K562 (cell line): Measurements from ENCODE around the gene SRP54. TPM values are rescaled to one million over a fixed set of nuclear protein-coding genes. Genes with fewer than 3 reads are reported as not detected.

Experiments used
- ATAC-seq: fragments of 200-7000 bp; cut with Tn5 transposase; 3 replicates; pipeline ENCODE4 v1.9.1; 2020; ENCODE audit warnings: moderate library complexity
- BruUV-seq: library from RNA; stranded (reverse); fragments of 400-500 nt; replicated peaks from 2 replicates; lab custom pipeline; 2021; lab: Mats Ljungman, UMichigan
- CTCF ChIA-PET: fragments of 300-600 bp; formaldehyde crosslinking; extraction: SDS; loops from one replicate; lab custom pipeline; 2021; ENCODE audit warnings: low intra/inter-chr PET ratio; lab: Yijun Ruan, JAX
- POLR2A ChIA-PET: fragments of 300-600, 350-650 bp; sonication (Branson Sonifier 250); formaldehyde crosslinking; extraction: SDS; loops from one replicate; lab custom pipeline; 2021; ENCODE audit warnings: antibody characterized with exemption, inconsistent platforms; lab: Yijun Ruan, JAX
- DNase-seq, 4 experiments: peaks; one replicate each; pipeline versions ENCODE4 v3.0.0 to v3.0.0-alpha.2; 2011 to 2018; ENCODE audit warnings: low spot score in 3 of 4, mixed read lengths in 3 of 4; ENCODE audit errors: extremely low read depth in 1 of 4
- FAIRE-seq: peaks from 2 replicates; lab custom pipeline; 2011; peaks lifted over from hg19 to GRCh38; lab: Jason Lieb, UNC
- H2AFZ ChIP-seq: 2 replicates; pipeline ENCODE4 v1.6.0; 2011; ENCODE audit warnings: low read depth, low read length, control low read depth, inconsistent platforms
- H3K27ac ChIP-seq: fragments of 200-600 bp; 3 replicates; pipeline ENCODE4 v1.8.0; 2011; ENCODE audit warnings: low read depth, mild to moderate bottlenecking, control low read depth, inconsistent platforms, low read length, moderate library complexity, mixed read lengths; ENCODE audit errors: extremely low read depth
- H3K27me3 ChIP-seq, 2 experiments: fragments of 300-600 bp in 1 of 2; 2 replicates in 1 of 2; 3 replicates in 1 of 2; pipeline versions ENCODE4 v1.6.0 to v1.8.0; 2011; ENCODE audit warnings: inconsistent platforms in 2 of 2, low read length in 2 of 2, mild to moderate bottlenecking in 1 of 2, mixed read lengths in 1 of 2, moderate library complexity in 1 of 2; ENCODE audit not compliant: control insufficient read depth in 2 of 2, insufficient read depth in 2 of 2
- H3K36me3 ChIP-seq: fragments of 300-600 bp; 3 replicates; pipeline ENCODE4 v1.8.0; 2011; ENCODE audit warnings: mild to moderate bottlenecking, low read length, inconsistent platforms; ENCODE audit not compliant: control insufficient read depth, insufficient read depth
- H3K4me1 ChIP-seq, 2 experiments: fragments of 200-600 bp in 1 of 2; replicated peaks in 1 of 2; 2 replicates in 1 of 2; 3 replicates in 1 of 2; pipeline versions ENCODE4 v1.5.1 to v1.8.0; 2011; ENCODE audit warnings: inconsistent platforms in 2 of 2, low read length in 2 of 2, mild to moderate bottlenecking in 1 of 2, mixed read lengths in 1 of 2, moderate library complexity in 1 of 2; ENCODE audit not compliant: control insufficient read depth in 2 of 2, insufficient read depth in 2 of 2
- H3K4me2 ChIP-seq: 2 replicates; pipeline ENCODE4 v1.6.1; 2011; ENCODE audit warnings: low read length, control low read depth, inconsistent platforms, mixed read lengths; ENCODE audit not compliant: insufficient read depth
- H3K4me3 ChIP-seq: fragments of 200-600 bp; sonication (generic), shearing (Covaris generic); 2 replicates; pipeline ENCODE4 v1.5.1; 2016; ENCODE audit warnings: control low read depth, inconsistent platforms
- H3K79me2 ChIP-seq: fragments of 200-600 bp; 3 replicates; pipeline ENCODE4 v1.8.0; 2011; ENCODE audit warnings: low read length, inconsistent platforms; ENCODE audit not compliant: control insufficient read depth, insufficient read depth
- H3K9ac ChIP-seq, 2 experiments: 2 replicates each; pipeline versions ENCODE4 v1.6.0 to v1.6.1; 2011; ENCODE audit warnings: low read depth in 2 of 2, low read length in 2 of 2, control low read depth in 1 of 2, inconsistent platforms in 1 of 2, mild to moderate bottlenecking in 1 of 2, mixed read lengths in 1 of 2; ENCODE audit not compliant: insufficient read depth in 1 of 2
- H3K9me1 ChIP-seq: one replicate; pipeline ENCODE4 v1.6.0; 2011; ENCODE audit warnings: inconsistent platforms, mild to moderate bottlenecking, low read length, moderate library complexity; ENCODE audit not compliant: control insufficient read depth, insufficient read depth
- H3K9me3 ChIP-seq: replicated peaks from 2 replicates; pipeline ENCODE4 v1.5.1; 2011; ENCODE audit warnings: low read depth, low read length, inconsistent platforms; ENCODE audit not compliant: control insufficient read depth, insufficient read depth
- H4K20me1 ChIP-seq: replicated peaks from 2 replicates; pipeline ENCODE4 v1.6.1; 2011; ENCODE audit warnings: low read length, inconsistent platforms, mixed read lengths; ENCODE audit not compliant: control insufficient read depth, insufficient read depth
- ERF ChIP-seq: fragments of 450-650 bp; formaldehyde crosslinking; IDR thresholded peaks from 2 replicates; pipeline ENCODE4 v1.4.0; 2020; ENCODE audit warnings: mild to moderate bottlenecking, mixed read lengths
- EZH2 ChIP-seq: IDR thresholded peaks from 2 replicates; pipeline ENCODE4 v1.6.1; 2012; ENCODE audit warnings: low read depth, mild to moderate bottlenecking, inconsistent platforms, low read length, borderline replicate concordance
- FOXM1 ChIP-seq, 2 experiments: fragments of 450-650 bp in 1 of 2; sonication (generic) in 1 of 2; formaldehyde crosslinking in 1 of 2; IDR thresholded peaks; 2 replicates each; pipeline versions ENCODE4 v1.6.1 to v1.9.0; 2017 to 2022; ENCODE audit warnings: low read depth in 2 of 2, mild to moderate bottlenecking in 2 of 2, missing genetic modification reagents in 1 of 2, moderate library complexity in 1 of 2
- NCOR1 ChIP-seq: fragments of 450-650 bp; IDR thresholded peaks from 2 replicates; pipeline ENCODE4 v1.6.1; 2016; ENCODE audit warnings: mild to moderate bottlenecking, moderate library complexity
- PHF8 ChIP-seq: fragments of 200-600 bp; sonication (generic); IDR thresholded peaks from 2 replicates; pipeline ENCODE4 v1.6.1; 2012; ENCODE audit warnings: mixed run types, mild to moderate bottlenecking, inconsistent platforms, low read length, moderate library complexity, borderline replicate concordance
- WGBS: fragments of 100-300 bp; shearing (Covaris generic); methylation state at CpG from one replicate; pipeline ENCODE4 v1.1.6; 2016; ENCODE audit warnings: low coverage, mixed read lengths; ENCODE audit not compliant: insufficient coverage; ENCODE audit errors: missing lambda C conversion rate; 5-methylcytosine and 5-hydroxymethylcytosine counted together
- in situ Hi-C: fragments of 300-500 bp; cut with MboI; formaldehyde crosslinking; loops from 4 replicates; pipeline ENCODE4 v1.15.0; 2018; ENCODE audit warnings: inconsistent platforms, mixed read lengths
- intact Hi-C: fragments of 100-400 bp; cut with micrococcal nuclease; formaldehyde crosslinking; loops from 2 replicates; pipeline ENCODE4 v1.14.2; 2022
- polyA plus RNA-seq, 8 experiments: library from polyadenylated mRNA; depleted of rRNA in 4 of 8; stranded (reverse) in 5 of 8; unstranded in 3 of 8; fragments of >200 nt; fragmentation: Nextera tagmentation in 2 of 8; fragmentation: Illumina TruSeq in 1 of 8; extraction: Ambion mirVana in 2 of 8; extraction: Trizol in 1 of 8; gene quantifications; 2 replicates each; pipeline versions ENCODE4 v1.2.1 to v1.2.3, GENCODE V29; 2011 to 2014; ENCODE audit warnings: inconsistent platforms in 1 of 8, missing spikeins in 1 of 8
- total RNA-seq, 7 experiments: library from RNA; depleted of rRNA in 6 of 7; stranded (reverse); fragments of >200 nt in 6 of 7; fragmentation: Illumina TruSeq in 2 of 7; extraction: Trizol in 2 of 7; gene quantifications; 2 replicates each; pipeline versions ENCODE4 v1.2.1 to v1.2.3, GENCODE V29; 2011 to 2021; ENCODE audit warnings: low replicate concordance in 1 of 7
- TF ChIP-seq, protein P1 (sequence below): sonication (generic); formaldehyde crosslinking; IDR thresholded peaks from 2 replicates; pipeline ENCODE4 v1.8.0; 2022; ENCODE audit warnings: missing genetic modification reagents, mild to moderate bottlenecking, borderline replicate concordance
- TF ChIP-seq, protein P2 (sequence below), 2 experiments: fragments of 450-650 bp in 1 of 2; sonication (generic) in 1 of 2; formaldehyde crosslinking; conservative IDR thresholded peaks; 2 replicates each; pipeline versions ENCODE4 v1.4.0 to v1.8.1; 2020 to 2022; ENCODE audit warnings: mild to moderate bottlenecking in 1 of 2, missing genetic modification reagents in 1 of 2

Gene SRP54
- total and polyA plus RNA-seq, 9 of the 15 experiments (the other 6 are each of a cell fraction or from before 2014, with no cell fraction given): 28.6 to 69.8 (median 51.7) TPM

DNA sequence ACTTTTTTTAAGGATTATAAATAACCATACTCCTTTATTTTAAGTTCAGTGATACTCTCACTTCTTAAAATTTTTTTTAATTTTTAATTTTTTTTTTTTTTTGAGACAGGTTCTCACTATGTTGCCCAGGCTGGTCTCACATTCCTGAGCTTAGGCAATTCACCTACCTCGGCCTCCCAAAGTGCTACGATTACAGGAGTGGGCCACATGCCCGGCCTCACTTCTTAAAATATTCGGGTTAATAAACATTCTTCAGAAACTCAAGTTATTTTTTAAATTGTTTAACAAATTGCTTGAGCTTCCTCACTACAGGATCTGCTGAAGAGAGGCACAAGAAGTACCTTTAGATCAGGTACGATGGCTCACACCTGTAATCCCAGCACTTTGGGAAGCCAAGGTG, 4.3 kb upstream of the SRP54 start:
- 80% methylated on average over 5 of the region's 5 CpGs for WGBS
- H3K4me1 ChIP-seq: peaks cover 0 to 6% of the 10 kb centered on the region in 2 experiments; a peak in 2 of 5 replicates
- BruUV-seq: no TSS peak
- H3K36me3 ChIP-seq: no peaks in the 10 kb centered on the region
- no peaks in the 10 kb centered on the region for H3K27me3 ChIP-seq
- ChIA-PET POLR2A (no interaction called here), CTCF (no interaction called here)
- no peak overlapping the region for H3K4me2 ChIP-seq
- in situ Hi-C loops: no loop called here
- no peaks in the 10 kb centered on the region for H4K20me1 ChIP-seq
- H3K9me1 ChIP-seq: no peaks in the 10 kb centered on the region
- DNase-seq: no peak
- intact Hi-C loops: no loop called here
- no peak for ATAC-seq
- no peak overlapping the region for H3K27ac ChIP-seq
- FAIRE-seq: no peak
- TF ChIP-seq ERF (CRISPR knock-in tag): no peak
- no peaks in the 10 kb centered on the region for H3K9me3 ChIP-seq
- H3K9ac ChIP-seq: no peak overlapping the region
- H2AFZ ChIP-seq: no peak overlapping the region
- H3K4me3 ChIP-seq: no peak overlapping the region
- peaks cover 38% of the 10 kb centered on the region for H3K79me2 ChIP-seq

DNA sequence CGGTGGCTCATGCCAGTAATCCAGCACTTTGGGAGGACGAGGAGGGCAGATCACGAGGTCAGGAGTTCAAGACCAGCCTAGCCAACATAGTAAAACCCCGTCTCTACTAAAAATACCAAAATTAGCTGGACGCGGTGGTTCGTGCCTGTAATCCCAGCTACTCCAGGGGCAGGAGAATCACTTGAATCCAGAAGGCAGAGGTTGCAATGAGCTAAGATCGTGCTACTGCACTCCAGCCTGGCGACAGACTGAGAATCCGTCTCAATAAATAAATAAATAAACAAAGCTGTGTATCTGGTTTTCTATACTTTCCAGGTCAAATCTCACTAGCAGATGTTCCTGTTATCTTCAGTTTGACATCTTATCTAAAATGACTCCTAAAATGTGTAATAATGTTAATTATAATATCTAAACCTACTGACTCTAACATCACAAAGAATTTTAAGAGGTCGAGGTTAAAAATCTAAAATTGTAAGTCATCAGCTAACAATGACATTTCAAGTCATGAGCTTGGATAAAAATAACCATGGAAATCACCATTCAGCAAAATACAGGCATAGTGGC, 2.4 kb upstream of the SRP54 start:
- in situ Hi-C loops: no loop called here
- Histone ChIP-seq H3K4me3 (peak overlapping the region; percentile 59), H3K27ac (peak overlapping the region; percentile 97; the same call in 1 of the 3 replicates), H4K20me1 (no peaks in the 10 kb centered on the region), H3K36me3 (no peaks in the 10 kb centered on the region), H3K9me1 (no peaks in the 10 kb centered on the region), H3K9me3 (no peaks in the 10 kb centered on the region), H3K9ac (peak overlapping the region; percentile 87 to 88), H3K4me2 (peak overlapping the region; percentile 91), H2AFZ (peak overlapping the region; percentile 98; the same call in 1 of the 2 replicates), H3K27me3 (no peaks in the 10 kb centered on the region), H3K79me2 (peaks cover 58% of the 10 kb centered on the region), H3K4me1 (peaks cover 1 to 6% of the 10 kb centered on the region in 2 experiments; a peak in 4 of 5 replicates)
- DNase-seq (no peak), ATAC-seq (no peak), FAIRE-seq (no peak)
- no TSS peak for BruUV-seq
- TF ChIP-seq FOXM1 (IDR thresholded peaks at IDR 0.05; ENCODE audit: low read depth) (no peak), FOXM1 (CRISPR knock-in tag; IDR thresholded peaks at IDR 0.05; ENCODE audit: low read depth) (no peak), NCOR1 (no peak), PHF8 (no peak), EZH2 (no peak)
- TF ChIP-seq, protein P1, sequence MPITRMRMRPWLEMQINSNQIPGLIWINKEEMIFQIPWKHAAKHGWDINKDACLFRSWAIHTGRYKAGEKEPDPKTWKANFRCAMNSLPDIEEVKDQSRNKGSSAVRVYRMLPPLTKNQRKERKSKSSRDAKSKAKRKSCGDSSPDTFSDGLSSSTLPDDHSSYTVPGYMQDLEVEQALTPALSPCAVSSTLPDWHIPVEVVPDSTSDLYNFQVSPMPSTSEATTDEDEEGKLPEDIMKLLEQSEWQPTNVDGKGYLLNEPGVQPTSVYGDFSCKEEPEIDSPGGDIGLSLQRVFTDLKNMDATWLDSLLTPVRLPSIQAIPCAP (CRISPR knock-in tag): no peak
- TF ChIP-seq, protein P2, sequence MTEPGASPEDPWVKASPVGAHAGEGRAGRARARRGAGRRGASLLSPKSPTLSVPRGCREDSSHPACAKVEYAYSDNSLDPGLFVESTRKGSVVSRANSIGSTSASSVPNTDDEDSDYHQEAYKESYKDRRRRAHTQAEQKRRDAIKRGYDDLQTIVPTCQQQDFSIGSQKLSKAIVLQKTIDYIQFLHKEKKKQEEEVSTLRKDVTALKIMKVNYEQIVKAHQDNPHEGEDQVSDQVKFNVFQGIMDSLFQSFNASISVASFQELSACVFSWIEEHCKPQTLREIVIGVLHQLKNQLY (CRISPR knock-in tag; conservative IDR thresholded peaks at IDR 0.05): no peak
- 67% methylated on average over 10 of the region's 11 CpGs for WGBS
- ChIA-PET POLR2A (interaction anchor here (0.6 to 1.4 kb wide), 7 partner anchors 9 to 195 kb away, joined by 3 to 6 read pairs (median 4); partner anchors contain the start of gene BAZ1A), CTCF (no interaction called here)
- intact Hi-C loops: loop anchor here (5.0 to 10.0 kb wide), 2 partner anchors 142 to 434 kb away; partner anchors contain the start of genes PPP2R3C and PRORP
